ENCODE measurements around the gene LENG9.
"Not testable (repeated sequence)": the region's sequence is repeated elsewhere in the genome, so short reads cannot be mapped to it uniquely, and the experiment has no call there.

LENG9 gene

DNA sequence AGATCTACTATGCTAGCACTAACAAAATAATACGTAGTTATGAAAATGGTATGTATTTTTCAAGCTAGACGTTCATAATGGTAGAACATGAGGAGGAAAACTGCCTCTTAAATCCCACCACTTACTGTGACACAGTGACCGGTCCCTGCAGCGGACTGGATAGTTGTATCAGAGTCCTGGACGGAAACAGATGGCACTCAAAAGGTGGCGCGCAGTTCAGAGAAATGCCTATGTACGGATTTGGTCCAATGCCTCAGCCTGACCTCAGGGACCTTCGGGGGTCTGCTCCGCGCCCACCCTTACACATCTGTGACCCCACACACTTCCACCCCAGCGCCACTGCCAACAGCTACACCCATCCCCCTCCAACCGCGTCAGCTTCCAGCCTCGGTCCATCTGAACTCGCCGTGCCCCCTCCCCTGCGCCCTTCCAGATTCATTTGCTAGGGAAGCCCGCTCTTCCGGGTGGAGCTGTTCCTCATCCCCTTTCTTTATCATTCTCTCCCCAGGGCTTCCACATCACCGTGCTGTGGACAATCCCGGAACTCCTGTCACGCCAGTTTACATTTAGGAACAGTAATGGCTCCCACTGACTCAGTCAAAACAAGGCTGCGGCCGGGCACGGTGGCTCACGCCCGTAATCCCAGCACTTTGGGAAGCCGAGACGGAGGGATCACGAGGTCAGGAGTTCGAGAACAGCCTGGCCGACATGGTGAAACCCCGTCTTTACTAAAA is 15.4 kb downstream of the LENG9 start:
- intact Hi-C loops (cut with DNase I): loop anchor here (2.0 kb wide), 1 partner anchor 15 kb away; the partner anchor contains the start of gene LENG9
- DNase-seq: peak in 3 of 10 donors; percentile 76 to 89 (median 86)

DNA sequence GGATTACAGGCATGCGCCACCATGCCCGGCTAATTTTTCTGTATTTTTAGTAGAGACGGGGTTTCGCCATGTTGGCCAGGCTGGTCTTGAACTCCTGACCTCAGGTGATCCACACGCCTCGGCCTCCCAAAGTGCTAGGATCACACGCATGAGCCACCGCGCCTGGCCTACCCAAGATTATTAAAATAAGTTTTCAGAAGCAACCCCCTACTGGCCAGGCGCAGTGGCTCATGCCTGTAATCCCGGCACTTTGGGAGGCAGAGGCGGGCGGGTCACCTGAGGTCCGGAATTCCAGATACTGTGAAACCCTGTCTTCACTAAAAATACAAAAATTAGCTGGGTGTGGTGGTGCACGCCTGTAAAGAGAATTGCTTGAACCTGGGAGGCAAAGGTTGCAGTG is 17.2 kb downstream of the LENG9 start:
- DNase-seq: peak in 2 of 10 donors; percentile 39 to 55

DNA sequence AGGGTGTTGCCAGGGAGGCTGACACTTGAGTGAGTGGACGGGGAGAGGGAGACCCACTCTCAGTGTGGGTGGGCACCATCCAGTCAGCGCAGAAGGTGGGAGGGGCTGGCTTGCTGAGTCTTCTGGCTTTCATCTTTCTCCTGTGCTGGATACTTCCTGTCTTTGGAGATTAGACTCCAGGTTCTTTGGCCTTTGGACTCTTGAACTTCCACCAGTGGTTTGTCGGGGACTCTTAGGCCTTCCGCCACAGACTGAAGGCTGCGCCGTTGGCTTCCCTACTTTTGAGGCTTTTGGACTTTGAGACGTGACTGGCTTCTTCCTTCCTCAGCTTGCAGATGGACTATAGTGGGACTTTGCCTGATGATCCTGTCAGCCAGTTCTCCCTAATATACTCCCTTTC is 18.8 kb downstream of the LENG9 start:
- peak in 2 of 10 donors; percentile 17 to 26 for DNase-seq
- intact Hi-C loops (cut with DNase I): no loop called here

More for the DNA sequence above, 17.2 kb downstream of the LENG9 start:
- intact Hi-C loops (cut with DNase I): not testable (repeated sequence)

DNA sequence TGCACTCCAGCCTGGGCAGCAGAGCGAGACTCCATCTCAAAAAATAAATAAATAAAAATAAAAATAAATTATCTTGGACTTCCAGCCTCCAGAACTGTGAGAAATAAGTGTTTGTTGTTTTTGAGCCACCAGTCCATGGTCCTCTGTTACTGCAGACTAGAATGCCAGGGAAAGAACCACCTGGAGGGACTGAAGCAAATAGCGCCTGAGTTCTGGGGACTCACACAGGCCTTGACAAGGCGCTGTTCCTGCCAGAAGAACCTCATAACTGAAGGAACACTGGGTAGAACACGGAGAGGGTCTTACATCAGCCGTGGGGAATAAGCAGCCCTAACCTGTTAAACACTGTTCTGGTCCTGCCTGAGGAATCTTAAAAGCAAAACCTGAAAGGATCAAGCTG is 22.9 kb downstream of the LENG9 start:
- no peak for DNase-seq
- intact Hi-C loops (cut with DNase I): no loop called here

DNA sequence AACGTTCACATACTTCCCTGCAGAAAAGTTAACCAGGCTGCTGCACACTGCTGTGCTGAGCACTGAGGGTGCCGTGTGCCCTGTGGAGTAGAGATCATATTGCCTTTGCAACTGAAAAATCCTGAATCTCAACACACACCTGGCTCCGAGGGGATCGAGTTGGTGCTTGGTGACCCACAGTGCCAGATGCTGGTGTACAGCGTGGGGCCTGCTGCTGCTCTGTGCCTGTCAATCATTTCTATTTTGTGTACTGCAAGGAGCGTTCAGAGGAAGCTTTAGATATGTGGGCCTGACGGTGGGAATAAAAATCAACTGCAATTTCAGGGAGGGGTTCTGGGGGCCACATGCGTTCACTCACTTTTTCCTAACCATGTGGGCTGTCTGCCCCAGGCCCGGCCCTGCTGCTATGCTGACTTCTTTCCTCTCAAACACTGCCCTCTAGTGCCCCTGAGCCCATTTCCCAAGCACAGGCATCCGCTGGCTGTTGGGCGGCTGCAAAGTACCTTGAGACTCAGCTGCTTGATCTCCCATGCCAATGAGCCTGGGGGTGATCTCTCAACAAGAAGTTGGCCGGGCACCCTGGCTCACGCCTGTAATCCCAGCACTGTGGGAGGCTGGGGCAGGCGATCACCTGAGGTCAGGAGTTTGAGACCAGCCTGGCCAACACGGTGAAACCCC is 24.3 kb downstream of the LENG9 start:
- DNase-seq: peak in 9 of 10 donors; percentile 69 to 96 (median 78)
- intact Hi-C loops (cut with DNase I): no loop called here

DNA sequence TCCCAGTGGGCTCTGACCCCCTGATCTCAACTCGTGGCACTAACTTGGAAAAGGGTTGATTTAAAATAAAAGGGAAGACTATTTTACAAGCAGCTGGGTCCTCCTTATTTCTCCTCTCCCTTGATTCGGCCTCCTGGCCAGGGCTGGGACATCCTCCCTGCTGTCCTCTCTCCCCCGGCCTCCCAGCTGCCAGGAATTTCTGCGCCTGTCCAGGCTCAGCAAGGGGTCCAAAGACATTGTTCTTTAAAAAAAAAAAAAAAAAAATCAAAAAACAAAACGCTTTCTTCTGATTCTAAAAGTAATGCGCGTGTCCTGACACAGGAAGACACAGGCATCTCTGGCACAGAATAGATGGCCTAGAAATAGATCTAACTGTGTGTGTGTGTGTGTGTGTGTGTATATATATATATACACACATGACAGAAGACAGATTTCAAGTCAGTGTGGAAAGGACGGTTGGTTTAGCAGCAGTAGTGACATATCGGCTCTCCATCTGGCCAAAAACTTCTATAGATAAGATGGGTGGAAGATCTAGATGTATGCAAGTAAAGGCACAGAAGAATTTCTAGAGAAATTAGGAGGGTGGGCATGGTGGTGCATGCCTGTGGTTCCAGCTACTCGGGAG is 26.8 kb downstream of the LENG9 start:
- intact Hi-C loops (cut with DNase I): no loop called here
- peak in 4 of 10 donors; percentile 33 to 75 (median 68) for DNase-seq

DNA sequence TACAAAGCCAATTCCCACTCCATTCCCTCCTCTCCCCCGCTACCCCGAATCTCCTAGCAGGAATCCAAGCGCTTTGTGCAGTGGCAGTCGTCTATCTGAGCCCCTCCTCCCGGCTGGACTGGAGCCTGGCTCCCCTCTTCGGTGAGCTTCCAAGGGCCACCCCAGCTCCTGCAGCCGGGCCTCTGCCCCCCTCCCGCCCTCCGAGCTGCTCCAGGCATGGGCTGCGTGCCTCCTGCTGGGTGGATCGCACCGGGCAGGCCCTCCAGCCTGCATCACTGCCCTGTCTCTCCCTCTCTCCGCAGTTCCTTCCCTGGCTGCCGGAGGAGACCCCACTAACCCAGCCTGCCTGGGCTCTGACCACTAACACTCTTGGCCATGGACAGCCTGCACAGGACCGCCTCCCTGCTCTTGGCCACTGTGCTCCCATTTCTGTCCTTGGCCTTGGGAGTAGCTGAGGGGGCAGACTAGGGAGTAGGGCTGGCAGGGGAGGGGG is 27.5 kb downstream of the LENG9 start:
- peak in 5 of 10 donors; percentile 37 to 87 (median 85) for DNase-seq
- intact Hi-C loops (cut with DNase I): no loop called here

DNA sequence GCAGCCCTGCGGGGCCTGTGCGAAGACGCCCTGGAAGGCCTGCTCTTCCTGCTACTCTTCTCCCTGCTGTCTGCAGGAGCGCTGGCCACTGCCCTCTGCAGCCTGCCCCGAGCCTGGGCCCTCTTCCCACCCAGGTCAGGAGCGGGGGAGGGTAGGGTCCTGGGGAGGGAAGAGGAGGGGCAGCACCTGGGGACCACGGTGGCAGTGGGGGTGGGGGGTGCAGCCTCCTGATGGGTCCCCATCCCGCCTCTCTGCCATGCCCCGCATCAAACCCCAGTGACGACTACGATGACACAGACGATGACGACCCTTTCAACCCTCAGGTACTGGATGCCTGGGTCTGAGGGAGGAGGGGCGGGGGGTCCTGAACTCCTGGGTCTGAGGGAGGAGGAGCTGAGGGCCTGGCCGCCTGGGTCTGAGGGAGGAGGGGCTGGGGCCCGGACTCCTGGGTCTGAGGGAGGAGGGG is 28.0 kb downstream of the LENG9 start:
- peak in 3 of 10 donors; percentile 69 to 81 (median 76) for DNase-seq
- intact Hi-C loops (cut with DNase I): no loop called here

DNA sequence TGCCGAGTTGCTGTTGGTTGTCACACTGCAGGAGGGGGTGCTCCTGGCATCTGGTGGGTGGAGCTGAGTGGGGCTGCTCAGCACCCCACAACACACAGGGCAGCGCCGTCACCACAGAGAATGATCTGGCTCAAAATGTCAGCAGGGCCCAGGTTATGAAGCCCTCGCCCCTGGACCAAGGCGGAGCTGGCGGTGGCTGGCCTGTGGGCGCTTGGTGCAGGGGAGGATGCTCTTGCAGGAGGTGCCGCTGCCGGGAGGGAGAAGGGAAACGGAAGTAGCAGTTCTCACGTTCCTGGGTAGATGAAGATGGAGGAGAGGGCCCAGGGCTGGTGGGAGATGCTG is 28.7 kb downstream of the LENG9 start:
- intact Hi-C loops (cut with DNase I): no loop called here
- DNase-seq: peak in 4 of 10 donors; percentile 37 to 86 (median 63)

DNA sequence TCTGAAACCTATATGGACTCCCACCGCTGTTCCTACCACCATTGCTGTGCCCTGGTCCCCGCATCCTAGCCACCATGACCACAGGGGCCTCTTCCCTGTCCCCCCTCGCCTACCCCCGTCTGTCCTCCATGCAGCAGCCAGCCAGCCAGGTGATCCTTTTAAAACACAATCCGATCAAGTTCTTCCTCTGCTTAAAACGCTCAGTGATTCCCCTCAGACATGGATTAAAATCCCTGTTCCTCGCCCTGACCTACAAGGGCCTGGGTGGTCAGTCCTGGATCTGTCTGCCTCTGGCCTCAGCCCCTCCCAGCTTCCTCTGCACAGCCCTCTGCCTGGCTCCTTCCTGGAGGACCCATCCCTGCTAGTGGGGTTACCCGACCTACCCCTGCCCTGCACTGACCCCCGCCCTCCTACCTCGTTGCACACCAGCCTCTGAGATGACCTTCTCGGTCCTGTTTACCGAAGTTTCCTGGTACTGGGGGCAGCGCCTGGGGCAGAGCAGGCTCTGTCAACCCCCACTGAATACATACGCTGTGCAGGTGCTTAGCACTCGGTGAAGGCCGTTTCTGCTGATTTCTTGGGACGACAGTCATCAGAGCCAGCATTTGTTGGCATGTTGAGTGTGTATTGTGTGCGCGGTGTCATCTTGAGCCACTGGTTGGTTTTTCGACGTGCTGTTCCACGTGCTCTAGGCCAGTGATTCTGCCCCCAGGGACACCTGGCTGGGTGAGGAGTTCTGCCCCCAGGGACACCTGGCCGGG is 29.3 kb downstream of the LENG9 start:
- DNase-seq: peak in 2 of 10 donors; percentile 77 to 83
- intact Hi-C loops (cut with DNase I): no loop called here

DNA sequence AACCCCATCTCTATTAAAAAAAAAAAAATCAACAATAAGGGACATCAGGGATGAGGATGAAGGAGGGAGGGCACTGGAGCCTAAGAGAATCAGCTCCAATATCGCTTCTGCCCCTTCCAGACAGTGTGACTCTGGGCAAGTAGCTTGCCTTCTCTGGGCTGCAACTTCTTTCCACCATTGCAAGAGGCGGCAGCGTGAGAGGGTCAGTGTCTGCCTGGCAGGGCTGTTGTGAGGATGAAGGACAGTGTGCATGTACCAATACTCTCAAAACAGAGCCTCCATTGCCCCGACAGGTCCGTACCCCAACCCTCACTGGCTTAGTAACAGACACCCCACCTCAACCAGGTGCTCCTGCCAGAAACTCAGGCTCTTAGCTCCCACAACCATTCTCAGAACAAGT is 29.9 kb downstream of the LENG9 start:
- DNase-seq: peak in 2 of 10 donors; percentile 48 to 75
- intact Hi-C loops (cut with DNase I): no loop called here

DNA sequence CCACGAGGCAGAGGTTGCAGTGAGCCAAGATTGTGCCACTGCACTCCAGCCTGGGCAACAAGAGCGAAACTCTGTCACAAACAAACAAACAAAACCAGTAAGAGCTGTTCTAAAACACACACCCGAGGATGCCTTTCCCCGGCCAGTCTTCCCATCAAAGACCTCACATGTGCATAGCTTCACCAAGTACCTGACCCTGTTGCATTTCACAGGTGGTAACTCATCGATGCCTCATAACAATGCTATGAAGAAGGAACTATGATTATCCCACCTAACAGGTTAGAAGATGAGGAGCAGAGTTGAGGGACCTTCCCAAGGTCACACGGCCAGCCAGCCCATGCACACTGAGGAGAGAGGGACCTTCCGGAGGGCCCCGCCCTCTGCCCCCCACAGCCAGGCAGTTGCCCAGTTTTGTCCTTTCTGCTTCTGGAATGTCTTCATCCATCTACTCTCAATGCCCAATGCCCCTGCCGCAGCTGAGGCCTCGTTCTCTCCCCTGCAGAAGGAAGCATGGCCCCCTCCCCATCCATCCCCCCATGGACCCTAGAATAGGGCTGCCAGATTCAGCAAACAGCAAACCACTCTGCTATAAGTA is 31.3 kb downstream of the LENG9 start:
- DNase-seq: peak in 3 of 10 donors; percentile 39 to 51 (median 39)
- intact Hi-C loops (cut with DNase I): no loop called here

DNA sequence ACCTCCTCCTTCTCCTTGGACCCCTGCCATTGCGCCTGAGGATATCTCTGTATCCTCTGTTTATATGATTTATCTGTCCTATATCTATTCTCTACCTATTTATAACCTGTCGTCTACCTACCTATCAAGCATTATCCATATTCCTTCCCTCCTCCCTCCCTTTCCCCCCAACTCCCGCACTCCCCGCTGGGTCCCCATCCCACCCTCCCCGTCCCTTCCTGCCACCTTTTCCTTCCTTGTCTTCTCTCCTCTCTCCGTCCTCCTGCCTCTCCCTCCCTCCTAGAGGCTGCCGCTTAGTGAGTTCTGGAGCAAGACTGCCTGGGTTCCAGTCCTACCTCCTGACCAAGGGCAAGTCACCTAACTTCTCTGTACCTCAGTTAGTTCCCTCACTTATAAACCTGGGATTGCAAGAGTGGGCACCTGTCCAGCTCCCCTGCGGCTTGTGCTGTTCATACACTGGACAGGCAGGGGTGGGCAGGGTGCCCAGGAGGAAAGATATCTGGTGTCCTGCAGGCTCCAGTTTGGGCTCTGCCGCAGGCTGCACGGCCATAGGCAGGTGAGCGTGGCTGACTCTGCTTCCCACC is 32.2 kb downstream of the LENG9 start:
- DNase-seq: peak in 3 of 10 donors; percentile 70 to 85 (median 81)
- intact Hi-C loops (cut with DNase I): no loop called here

DNA sequence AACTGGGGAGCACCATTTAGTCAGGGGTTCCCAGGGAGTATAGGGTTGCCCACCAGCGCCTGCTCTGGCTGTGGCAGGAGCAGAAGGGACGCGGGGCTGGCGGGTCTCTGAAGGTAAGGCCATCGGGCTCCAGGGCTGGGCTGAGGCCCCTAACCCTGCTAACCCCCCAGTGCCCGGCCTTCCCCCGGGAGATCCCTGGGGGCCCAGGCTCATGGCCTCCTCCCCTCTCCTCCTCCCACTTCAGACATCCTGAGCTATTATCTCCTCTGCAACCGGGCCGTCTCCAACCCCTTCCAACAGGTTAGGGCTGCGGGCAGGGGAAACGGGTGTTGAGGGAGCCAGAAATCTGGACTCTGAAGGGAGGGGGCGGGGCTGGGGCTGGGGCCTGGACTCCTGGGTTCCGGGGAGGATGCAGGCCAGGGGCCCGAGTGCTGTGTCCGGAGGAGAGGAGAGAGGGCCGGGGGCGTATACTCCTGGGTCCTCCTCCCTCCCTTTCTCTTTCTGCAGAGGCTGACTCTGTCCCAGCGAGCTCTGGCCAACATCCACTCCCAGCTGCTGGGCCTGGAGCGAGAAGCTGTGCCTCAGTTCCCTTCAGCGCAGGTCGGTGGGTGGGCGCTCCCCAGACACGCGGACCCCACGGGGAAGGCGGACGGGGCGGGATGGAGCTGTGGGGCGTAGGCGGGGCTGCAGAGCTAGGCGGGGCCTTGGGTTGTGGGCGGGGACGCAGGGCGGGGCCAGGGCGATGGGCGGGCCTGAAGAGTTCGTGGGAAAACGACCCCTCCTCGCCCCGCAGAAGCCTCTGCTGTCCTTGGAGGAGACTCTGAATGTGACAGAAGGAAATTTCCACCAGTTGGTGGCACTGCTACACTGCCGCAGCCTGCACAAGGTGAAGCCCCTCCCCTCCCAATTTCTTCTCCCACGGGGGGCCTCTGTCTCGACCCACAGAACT is 33.0 kb downstream of the LENG9 start:
- intact Hi-C loops (cut with DNase I): no loop called here
- DNase-seq: peak in 7 of 10 donors; percentile 61 to 94 (median 80)

DNA sequence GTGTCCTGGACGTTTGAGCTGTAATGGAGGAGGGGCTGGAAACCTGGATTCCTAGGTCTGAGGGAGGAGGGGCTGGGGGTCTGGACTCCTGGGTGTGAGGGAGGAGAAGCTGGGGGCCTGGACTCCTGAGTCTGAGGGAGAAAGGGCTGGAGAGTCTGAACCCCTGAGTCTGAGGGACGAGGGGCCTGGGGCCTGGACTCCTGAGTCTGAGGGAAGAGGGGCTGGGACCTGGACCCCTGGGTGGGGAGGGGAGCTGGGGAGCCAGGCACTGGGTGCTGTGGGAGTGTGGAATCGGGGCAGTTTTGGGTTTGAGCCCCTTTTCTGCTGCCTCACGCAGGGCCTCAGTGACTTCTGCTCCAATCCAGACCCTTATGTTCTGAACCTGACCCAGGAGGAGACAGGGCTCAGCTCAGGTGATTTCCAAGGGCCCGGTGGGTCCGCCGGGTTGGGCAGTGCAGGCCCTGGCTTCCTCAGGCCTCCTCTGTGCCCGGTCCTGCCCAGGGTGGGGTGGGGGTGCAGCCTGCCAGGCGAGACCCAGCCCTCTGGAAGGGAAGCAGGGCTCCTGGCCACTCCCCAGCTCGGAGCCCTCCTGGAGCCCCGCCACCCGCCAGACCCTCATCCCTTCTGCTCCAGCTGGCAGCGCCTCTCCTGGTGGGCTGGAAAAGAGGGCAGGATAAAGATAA is 33.9 kb downstream of the LENG9 start:
- intact Hi-C loops (cut with DNase I): no loop called here
- DNase-seq: peak in 3 of 10 donors; percentile 57 to 83 (median 76)

DNA sequence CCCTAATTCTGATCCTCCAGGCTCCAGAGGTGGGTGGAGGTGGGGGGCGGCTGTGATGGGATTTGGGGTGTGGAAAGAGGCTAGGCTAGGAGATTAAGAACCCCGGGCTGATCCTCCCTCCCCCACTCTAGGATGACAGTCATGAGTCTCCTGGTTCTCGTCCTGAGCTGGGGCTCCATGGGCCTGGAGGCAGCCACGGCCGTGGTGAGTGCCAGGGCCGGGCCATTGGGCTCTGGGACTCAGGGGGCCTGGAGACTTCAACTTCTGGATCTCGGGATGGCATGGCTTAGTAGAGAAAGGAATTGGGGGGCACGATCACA is 34.4 kb downstream of the LENG9 start:
- peak in 2 of 10 donors; percentile 42 to 54 for DNase-seq
- intact Hi-C loops (cut with DNase I): no loop called here

DNA sequence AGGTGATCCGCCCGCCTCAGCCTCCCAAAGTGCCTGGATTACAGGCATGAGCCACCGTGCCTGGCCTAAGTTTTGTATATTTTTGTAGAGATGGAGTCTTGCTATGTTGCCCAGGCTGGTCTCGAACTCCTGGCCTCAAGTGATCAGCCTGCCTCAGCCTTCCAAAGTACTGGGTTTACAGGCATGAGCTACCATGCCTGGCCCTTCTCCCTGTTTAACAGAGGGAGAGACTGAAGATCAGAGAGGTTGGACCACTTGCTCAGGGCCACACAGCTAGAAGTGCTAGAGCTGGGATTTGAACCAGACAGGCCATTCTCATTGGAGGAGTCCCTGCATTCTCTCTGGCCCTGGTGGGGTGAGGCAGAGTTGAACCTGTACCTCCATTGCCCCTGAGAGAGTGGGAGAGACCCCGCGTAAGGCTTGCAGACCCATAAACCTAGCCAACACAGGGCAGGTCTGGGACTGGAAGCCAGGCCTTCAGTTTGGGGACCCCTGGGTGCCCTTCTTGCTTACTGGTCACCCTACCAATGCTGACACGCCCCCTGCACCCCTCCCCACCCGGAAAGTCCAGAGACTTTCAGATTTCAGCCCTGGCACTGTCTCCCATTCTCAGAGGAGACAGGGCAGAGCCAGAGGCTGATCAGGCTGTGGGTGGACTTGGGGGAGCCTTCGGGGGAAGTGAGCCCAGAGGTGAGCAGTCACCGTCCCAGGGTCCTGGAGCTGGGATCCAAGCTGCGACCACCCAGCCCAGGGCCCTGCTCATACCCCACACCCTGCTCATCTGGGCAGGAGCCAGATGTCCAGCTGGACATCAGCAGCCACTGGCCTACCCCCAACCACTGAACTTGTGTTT is 35.0 kb downstream of the LENG9 start:
- intact Hi-C loops (cut with DNase I): no loop called here
- DNase-seq: peak in 3 of 10 donors; percentile 40 to 64 (median 53)

Measured in posterior cingulate gyrus (tissue), 11 donors.